GM23248 (cell line): ENCODE results near the gene TGM1. TPM values are rescaled to one million over a fixed set of nuclear protein-coding genes. Genes with fewer than 3 reads are reported as not detected.

Experiments
- DNase-seq: peaks from one replicate; pipeline ENCODE4 v3.0.0-alpha.2; 2015
- H2AFZ ChIP-seq: fragments of 200-600 bp; sonication (generic); 2 replicates; pipeline ENCODE4 v1.6.1; 2016; ENCODE audit warnings: antibody characterized with exemption
- H3F3A ChIP-seq: fragments of 200-600 bp; sonication (generic); 2 replicates; pipeline ENCODE4 v1.6.1; 2016; ENCODE audit warnings: mild to moderate bottlenecking, antibody characterized with exemption, mixed run types; ENCODE audit not compliant: insufficient read depth
- H3K27ac ChIP-seq: fragments of 200-600 bp; sonication (generic); 2 replicates; pipeline ENCODE4 v1.5.1; 2016; ENCODE audit warnings: mild to moderate bottlenecking
- H3K27me3 ChIP-seq: fragments of 200-600 bp; sonication (generic); replicated peaks from 2 replicates; pipeline ENCODE4 v1.6.1; 2016; ENCODE audit warnings: mild to moderate bottlenecking; ENCODE audit not compliant: insufficient read depth
- H3K36me3 ChIP-seq: fragments of 200-600 bp; sonication (generic); 2 replicates; pipeline ENCODE4 v1.6.1; 2016; ENCODE audit warnings: low read depth, mild to moderate bottlenecking
- H3K4me1 ChIP-seq: fragments of 200-600 bp; sonication (generic); 2 replicates; pipeline ENCODE4 v1.6.1; 2016; ENCODE audit warnings: mild to moderate bottlenecking; ENCODE audit not compliant: insufficient read depth
- H3K4me2 ChIP-seq: fragments of 200-600 bp; sonication (generic); one replicate; pipeline ENCODE4 v1.6.1; 2016; ENCODE audit warnings: mild to moderate bottlenecking; ENCODE audit not compliant: unreplicated experiment
- H3K4me3 ChIP-seq: fragments of 200-600 bp; sonication (generic); 2 replicates; pipeline ENCODE4 v1.5.1; 2016; ENCODE audit warnings: mild to moderate bottlenecking
- H3K79me2 ChIP-seq: fragments of 200-600 bp; sonication (generic); 2 replicates; pipeline ENCODE4 v1.6.1; 2016; ENCODE audit warnings: mild to moderate bottlenecking; ENCODE audit not compliant: insufficient read depth
- H3K9ac ChIP-seq: fragments of 200-600 bp; sonication (generic); 2 replicates; pipeline ENCODE4 v1.6.1; 2016; ENCODE audit warnings: mild to moderate bottlenecking
- H3K9me2 ChIP-seq: fragments of 200-600 bp; sonication (generic); 2 replicates; pipeline ENCODE4 v1.6.1; 2016; ENCODE audit warnings: mixed run types, mild to moderate bottlenecking, moderate library complexity; ENCODE audit not compliant: insufficient read depth
- H3K9me3 ChIP-seq: fragments of 200-600 bp; sonication (generic); one replicate; pipeline ENCODE4 v1.6.1; 2017; ENCODE audit warnings: low read depth
- H4K20me1 ChIP-seq: fragments of 200-600 bp; sonication (generic); 2 replicates; pipeline ENCODE4 v1.6.0; 2016; ENCODE audit not compliant: insufficient read depth
- EZH2 ChIP-seq: fragments of 200-600 bp; sonication (generic); IDR thresholded peaks from 2 replicates; pipeline ENCODE4 v1.6.1; 2018; ENCODE audit warnings: antibody characterized with exemption, mild to moderate bottlenecking; ENCODE audit not compliant: insufficient read depth, poor library complexity, severe bottlenecking
- EZH2phosphoT487 ChIP-seq: fragments of 200-600 bp; sonication (generic); IDR thresholded peaks from 2 replicates; pipeline ENCODE4 v1.6.1; 2018; ENCODE audit warnings: antibody characterized with exemption, moderate library complexity, mild to moderate bottlenecking, low read depth; ENCODE audit not compliant: insufficient read depth
- WGBS, 2 experiments: methylation state at CpG; one replicate each; pipeline ENCODE4 v1.1.6; 2015 to 2017; ENCODE audit warnings: low lambda C conversion rate in 2 of 2, low coverage in 1 of 2; ENCODE audit errors: missing lambda C conversion rate in 2 of 2; 5-methylcytosine and 5-hydroxymethylcytosine counted together
- in situ Hi-C: fragments of 300-500 bp; cut with MboI; formaldehyde crosslinking; loops from 2 replicates; pipeline ENCODE4 v1.15.0; 2020
- polyA plus RNA-seq: library from polyadenylated mRNA; unstranded; fragments of >200 nt; fragmentation: Nextera tagmentation; extraction: Ambion mirVana; gene quantifications from 2 replicates; pipeline ENCODE4 v1.2.1, GENCODE V29; 2016
- total RNA-seq: library from RNA; depleted of rRNA; stranded (reverse); fragments of >200 nt; shearing (Covaris generic); gene quantifications from 2 replicates; pipeline ENCODE4 v1.2.3, GENCODE V29; 2014

TGM1 gene
- total and polyA plus RNA-seq, 2 experiments from 2014 or later = 0.34 to 1.3 TPM

DNA sequence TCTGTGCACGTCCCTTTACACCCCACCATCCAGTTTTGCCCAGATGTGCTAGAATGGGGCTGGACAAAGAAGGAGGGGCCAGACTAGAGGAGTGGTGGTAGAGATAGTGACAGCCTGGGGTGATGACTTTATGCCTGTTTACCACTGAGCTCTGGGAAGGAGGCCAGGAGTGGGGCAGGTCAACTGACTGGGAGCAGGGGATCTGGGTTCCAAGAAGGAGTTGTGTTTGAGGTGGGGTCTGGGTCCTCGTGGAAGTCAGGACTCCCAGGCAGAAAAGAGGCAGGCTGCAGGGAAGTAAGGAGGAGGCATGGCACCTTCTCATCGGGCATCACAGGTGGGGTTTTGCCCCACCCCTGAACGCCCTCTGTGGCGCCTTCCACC lies 47.3 kb upstream of the TGM1 start:
- DNase-seq = no peak
- H3K4me3 ChIP-seq = peak overlapping the region; percentile 59; the same call in 1 of the 2 replicates
- peaks cover 15% of the 10 kb centered on the region for H3K4me1 ChIP-seq
- H3K27ac ChIP-seq = no peak overlapping the region
- in situ Hi-C loops = no loop called here
- WGBS, 2 experiments = 31 to 40% methylated on average over 4 to 5 of the region's 5 CpGs
- peak overlapping the region; percentile 27 for H3K4me2 ChIP-seq
- H2AFZ ChIP-seq = no peak overlapping the region
- no peaks in the 10 kb centered on the region for H3K36me3 ChIP-seq
- no peaks in the 10 kb centered on the region for H3K9me3 ChIP-seq
- H3K9ac ChIP-seq = peak overlapping the region; percentile 52; the same call in 1 of the 2 replicates
- H3K27me3 ChIP-seq = no peaks in the 10 kb centered on the region
- peaks cover 8% of the 10 kb centered on the region; the same call in 1 of the 2 replicates for H3F3A ChIP-seq
- TF ChIP-seq EZH2phosphoT487 = no peak
- TF ChIP-seq EZH2 = no peak
- H3K79me2 ChIP-seq = no peaks in the 10 kb centered on the region
- no peaks in the 10 kb centered on the region for H4K20me1 ChIP-seq
- H3K9me2 ChIP-seq = no peaks in the 10 kb centered on the region

DNA sequence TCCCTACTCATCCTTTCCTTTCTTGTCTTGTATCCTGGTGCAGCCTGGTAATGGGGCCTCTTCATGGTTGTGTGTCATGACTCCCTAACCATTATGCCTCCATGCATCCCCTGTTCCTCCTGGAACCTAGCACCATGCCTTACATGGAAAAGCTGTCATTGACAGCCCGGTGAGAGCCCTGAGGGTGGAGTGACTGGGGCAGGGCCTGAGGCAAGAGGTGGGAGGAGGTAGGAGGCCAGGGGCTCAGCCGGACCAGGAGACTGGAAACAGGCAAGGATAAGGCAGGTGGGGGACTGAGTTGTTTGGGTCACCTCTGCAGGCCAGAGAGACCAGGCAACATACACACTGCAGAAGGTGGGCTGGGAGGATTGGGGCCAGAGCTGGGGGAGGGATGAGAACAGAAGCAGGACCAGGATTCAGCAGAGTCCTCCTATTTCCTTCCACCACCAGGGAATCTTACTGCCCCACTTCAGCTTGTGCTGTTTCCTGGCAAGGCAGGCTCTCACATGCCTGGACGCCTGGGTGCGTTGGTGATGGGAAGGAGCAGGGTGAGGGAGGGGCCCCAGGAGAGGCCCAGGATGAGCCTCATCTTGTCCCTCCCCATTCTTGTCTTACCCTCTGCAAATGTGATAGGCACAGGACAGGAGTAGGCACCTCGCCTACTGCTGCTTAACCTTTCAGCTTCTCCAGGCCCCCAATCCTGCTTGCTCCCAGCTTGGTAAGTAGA lies 46.7 kb upstream of the TGM1 start, which contains the start of gene LTB4R2:
TSS of gene LTB4R2 (plus strand) at position 603 of the 727 bp plus-strand sequence. CDS start 525 bp downstream, outside the sequence.
- no peak for DNase-seq
- 68 to 84% methylated on average over 5 of the region's 5 CpGs for WGBS, 2 experiments
- Histone ChIP-seq H3K4me1 (peaks cover 15% of the 10 kb centered on the region), H3K36me3 (no peaks in the 10 kb centered on the region; the same call in 1 of the 2 replicates), H3K27ac (no peak within 1 kb of the TSS), H3K4me2 (peak within 1 kb of the TSS; percentile 27), H3K4me3 (peak within 1 kb of the TSS; percentile 59), H4K20me1 (no peaks in the 10 kb centered on the region), H2AFZ (peak within 1 kb of the TSS; percentile 66), H3K9me2 (no peaks in the 10 kb centered on the region), H3K27me3 (no peaks in the 10 kb centered on the region), H3K79me2 (no peaks in the 10 kb centered on the region), H3F3A (peaks cover 8% of the 10 kb centered on the region; the same call in 1 of the 2 replicates), H3K9me3 (no peaks in the 10 kb centered on the region), H3K9ac (peak within 1 kb of the TSS; percentile 52)
- TF ChIP-seq EZH2phosphoT487 (no peak), EZH2 (no peak)
- in situ Hi-C loops = no loop called here

DNA sequence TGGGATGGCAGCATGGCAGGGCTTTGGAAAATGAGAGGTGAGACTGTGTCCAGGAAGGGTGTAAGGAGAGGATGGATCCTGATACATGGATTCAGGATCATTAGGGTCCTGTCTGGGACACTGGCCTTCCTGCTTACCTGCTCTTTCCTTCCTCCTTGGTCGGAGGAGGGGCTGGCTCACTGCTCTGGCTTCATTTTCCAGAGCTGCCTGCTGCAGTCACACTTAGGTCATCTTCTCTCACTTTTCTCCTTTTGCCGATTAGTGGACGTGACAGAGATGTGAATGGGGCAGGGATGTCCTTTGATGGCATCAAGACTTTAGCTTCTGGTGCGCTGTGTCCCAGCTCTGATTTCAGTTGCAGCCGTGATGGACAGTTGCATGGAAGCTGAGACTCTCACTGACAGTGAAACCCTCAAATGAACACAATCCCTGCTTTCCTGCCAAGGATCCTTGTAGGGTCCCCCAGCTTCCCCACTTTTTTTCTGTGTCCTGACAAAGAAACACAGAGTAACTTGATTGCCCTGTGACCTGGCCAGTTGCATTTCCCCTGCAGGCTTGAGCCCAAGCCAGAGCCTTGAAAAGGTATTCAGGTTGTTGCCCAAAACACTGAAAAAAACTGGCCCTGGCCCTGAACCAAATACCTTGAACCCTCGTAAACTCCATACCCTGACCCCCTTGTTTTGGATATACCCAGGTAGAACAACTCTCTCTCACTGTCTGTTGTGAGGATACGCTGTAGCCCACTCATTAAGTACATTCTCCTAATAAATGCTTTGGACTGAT lies 45.6 kb upstream of the TGM1 start:
- no peak overlapping the region for H2AFZ ChIP-seq
- H3F3A ChIP-seq = peaks cover 8% of the 10 kb centered on the region; the same call in 1 of the 2 replicates
- no peak overlapping the region for H3K4me3 ChIP-seq
- no peak overlapping the region for H3K4me2 ChIP-seq
- H3K27ac ChIP-seq = no peak overlapping the region
- peaks cover 5% of the 10 kb centered on the region; the same call in 1 of the 2 replicates for H3K36me3 ChIP-seq
- H3K27me3 ChIP-seq = no peaks in the 10 kb centered on the region
- no peaks in the 10 kb centered on the region for H4K20me1 ChIP-seq
- DNase-seq = no peak
- TF ChIP-seq EZH2phosphoT487 (no peak), EZH2 (no peak)
- H3K4me1 ChIP-seq = peaks cover 15% of the 10 kb centered on the region
- in situ Hi-C loops = no loop called here
- no peaks in the 10 kb centered on the region for H3K79me2 ChIP-seq
- H3K9ac ChIP-seq = no peak overlapping the region
- H3K9me2 ChIP-seq = no peaks in the 10 kb centered on the region
- WGBS, 2 experiments = 73 to 76% methylated on average over 7 of the region's 7 CpGs
- H3K9me3 ChIP-seq = no peaks in the 10 kb centered on the region

DNA sequence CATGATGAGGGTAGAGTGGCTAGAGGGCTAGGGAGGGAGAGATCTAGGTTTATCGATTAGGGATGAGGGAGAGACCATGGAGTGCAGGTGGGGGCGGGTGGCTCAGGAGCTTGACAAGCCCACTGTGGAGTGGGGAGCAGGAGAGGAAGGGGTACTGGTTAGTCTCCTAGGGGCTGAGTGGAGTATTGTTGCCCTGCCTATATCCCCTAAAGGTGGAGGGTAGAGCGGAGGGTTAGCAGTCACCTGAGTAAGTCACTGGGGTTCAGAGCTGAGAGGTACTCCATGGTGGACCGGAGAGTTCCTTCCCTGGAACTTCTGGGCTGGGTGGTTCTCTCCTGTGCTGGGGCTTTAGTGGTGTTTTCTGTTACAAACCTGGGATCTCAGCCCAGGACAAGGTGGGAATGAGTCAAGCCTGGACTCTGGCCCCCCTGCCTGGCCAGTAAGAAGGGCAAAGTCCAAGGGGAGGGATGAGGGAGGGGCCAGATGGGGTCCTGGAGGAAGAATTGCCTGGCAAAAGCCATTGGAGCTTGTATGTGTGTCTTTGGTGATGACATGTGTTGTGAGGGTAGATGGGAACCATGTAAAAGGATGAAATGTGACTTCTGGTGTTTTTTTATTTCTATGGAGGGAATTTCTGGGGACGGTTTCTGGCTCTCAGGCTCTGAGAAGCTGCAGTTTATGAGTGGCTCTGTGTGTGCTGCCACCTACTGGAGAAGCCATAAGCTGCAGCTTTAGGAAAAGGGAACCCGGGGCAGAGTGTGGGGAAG lies 44.8 kb upstream of the TGM1 start, which contains the start of gene CIDEB:
TSS of gene CIDEB (minus strand) at position 403 of the 767 bp plus-strand sequence. CDS start at position 284, 119 bp downstream.
- no peak within 1 kb of the TSS for H2AFZ ChIP-seq
- no peak within 1 kb of the TSS for H3K4me2 ChIP-seq
- no peak within 1 kb of the TSS for H3K9ac ChIP-seq
- H3K27ac ChIP-seq = no peak within 1 kb of the TSS
- H3K79me2 ChIP-seq = no peaks in the 10 kb centered on the region
- H3K36me3 ChIP-seq = peaks cover 10% of the 10 kb centered on the region; the same call in 1 of the 2 replicates
- H3K27me3 ChIP-seq = no peaks in the 10 kb centered on the region
- DNase-seq = peak; percentile 75
- no peaks in the 10 kb centered on the region for H3K9me2 ChIP-seq
- no peaks in the 10 kb centered on the region for H3K9me3 ChIP-seq
- H3K4me1 ChIP-seq = peaks cover 15% of the 10 kb centered on the region
- WGBS, 2 experiments = 61 to 66% methylated on average over 6 of the region's 6 CpGs
- peaks cover 8% of the 10 kb centered on the region; the same call in 1 of the 2 replicates for H3F3A ChIP-seq
- no peaks in the 10 kb centered on the region for H4K20me1 ChIP-seq
- TF ChIP-seq EZH2 = no peak
- no peak for TF ChIP-seq EZH2phosphoT487
- in situ Hi-C loops = no loop called here
- no peak within 1 kb of the TSS for H3K4me3 ChIP-seq
